ENCODE measurements around the gene TTC24. TPM values are rescaled to one million over a fixed set of nuclear protein-coding genes. Genes with fewer than 3 reads are reported as not detected.

Gene TTC24
- total and polyA plus RNA-seq, 3 donors from 2014 or later: 0.38 TPM; not detected in 2

- no peak overlapping the region for H3K4me3 ChIP-seq
- H3K9me3 ChIP-seq: no peaks in the 10 kb centered on the region
- H3K36me3 ChIP-seq (ENCODE audit: low read depth, missing control alignments): no peaks in the 10 kb centered on the region
- peak; percentile 23 for DNase-seq
- H3K4me1 ChIP-seq: no peaks in the 10 kb centered on the region
- H3K27me3 ChIP-seq: no peaks in the 10 kb centered on the region
- H3K27ac ChIP-seq: no peak overlapping the region
- 72 to 93% methylated on average over 4 to 9 of the region's 9 CpGs for WGBS, 2 donors
- TF ChIP-seq CTCF (IDR thresholded peaks at IDR 0.05): no peak
- no peak for TF ChIP-seq POLR2A (IDR thresholded peaks at IDR 0.05)
- intact Hi-C loops (cut with DNase I; ENCODE audit: low total_unique reads): no loop called here
These were observed 31.5 kb upstream of the TTC24 start for GRCh38 chr1:156547982-156548381.

- no peaks in the 10 kb centered on the region for H3K27me3 ChIP-seq
- H3K4me1 ChIP-seq: no peaks in the 10 kb centered on the region
- no peak for DNase-seq
- H3K36me3 ChIP-seq (ENCODE audit: low read depth, missing control alignments): no peaks in the 10 kb centered on the region
- H3K4me3 ChIP-seq: no peak overlapping the region
- 81% methylated on average over 2 of the region's 2 CpGs for WGBS, 2 donors
- no peak overlapping the region for H3K27ac ChIP-seq
- intact Hi-C loops (cut with DNase I; ENCODE audit: low total_unique reads): no loop called here
- H3K9me3 ChIP-seq: no peaks in the 10 kb centered on the region
- TF ChIP-seq CTCF (IDR thresholded peaks at IDR 0.05): no peak
- TF ChIP-seq POLR2A (IDR thresholded peaks at IDR 0.05): no peak
These were observed 30.1 kb upstream of the TTC24 start for GRCh38 chr1:156549390-156549789.

- Histone ChIP-seq H3K4me1 (no peaks in the 10 kb centered on the region), H3K27ac (no peak overlapping the region), H3K9me3 (no peaks in the 10 kb centered on the region), H3K27me3 (no peaks in the 10 kb centered on the region), H3K36me3 (ENCODE audit: low read depth, missing control alignments) (no peaks in the 10 kb centered on the region), H3K4me3 (no peak overlapping the region)
- WGBS, 2 donors: 93 to 100% methylated on average over 1 of the region's 1 CpG
- TF ChIP-seq POLR2A (IDR thresholded peaks at IDR 0.05) (no peak), CTCF (IDR thresholded peaks at IDR 0.05) (no peak)
- DNase-seq: no peak
- intact Hi-C loops (cut with DNase I; ENCODE audit: low total_unique reads): no loop called here
These were observed 29.7 kb upstream of the TTC24 start for GRCh38 chr1:156549831-156550230.

- Histone ChIP-seq H3K27ac (no peak overlapping the region), H3K9me3 (no peaks in the 10 kb centered on the region), H3K27me3 (no peaks in the 10 kb centered on the region), H3K36me3 (ENCODE audit: low read depth, missing control alignments) (no peaks in the 10 kb centered on the region), H3K4me1 (no peaks in the 10 kb centered on the region), H3K4me3 (no peak overlapping the region)
- 80 to 88% methylated on average over 5 of the region's 5 CpGs for WGBS, 2 donors
- DNase-seq: no peak
- intact Hi-C loops (cut with DNase I; ENCODE audit: low total_unique reads): no loop called here
- no peak for TF ChIP-seq CTCF (IDR thresholded peaks at IDR 0.05)
- no peak for TF ChIP-seq POLR2A (IDR thresholded peaks at IDR 0.05)
These were observed 29.2 kb upstream of the TTC24 start for GRCh38 chr1:156550346-156550745.

- Histone ChIP-seq H3K4me1 (no peaks in the 10 kb centered on the region), H3K27ac (no peak overlapping the region), H3K27me3 (no peaks in the 10 kb centered on the region), H3K4me3 (no peak overlapping the region), H3K9me3 (no peaks in the 10 kb centered on the region), H3K36me3 (ENCODE audit: low read depth, missing control alignments) (no peaks in the 10 kb centered on the region)
- no peak for DNase-seq
- TF ChIP-seq CTCF (IDR thresholded peaks at IDR 0.05) (no peak), POLR2A (IDR thresholded peaks at IDR 0.05) (no peak)
- intact Hi-C loops (cut with DNase I; ENCODE audit: low total_unique reads): no loop called here
- WGBS, 2 donors: 78 to 88% methylated on average over 3 of the region's 3 CpGs
These were observed 28.4 kb upstream of the TTC24 start for GRCh38 chr1:156551066-156551643.
